GM12874 (cell line): ENCODE results near the gene VAPB.

Experiments
- TF ChIP-seq, protein P1 (sequence below): IDR thresholded peaks from 2 replicates; pipeline ENCODE4 v1.5.1; 2011; ENCODE audit warnings: low read depth, mild to moderate bottlenecking, control low read depth, low read length, moderate library complexity; ENCODE audit not compliant: insufficient read depth

VAPB gene

GRCh38 chr20:58497076-58497641, 108.1 kb downstream of the VAPB start:
- TF ChIP-seq, protein P1, sequence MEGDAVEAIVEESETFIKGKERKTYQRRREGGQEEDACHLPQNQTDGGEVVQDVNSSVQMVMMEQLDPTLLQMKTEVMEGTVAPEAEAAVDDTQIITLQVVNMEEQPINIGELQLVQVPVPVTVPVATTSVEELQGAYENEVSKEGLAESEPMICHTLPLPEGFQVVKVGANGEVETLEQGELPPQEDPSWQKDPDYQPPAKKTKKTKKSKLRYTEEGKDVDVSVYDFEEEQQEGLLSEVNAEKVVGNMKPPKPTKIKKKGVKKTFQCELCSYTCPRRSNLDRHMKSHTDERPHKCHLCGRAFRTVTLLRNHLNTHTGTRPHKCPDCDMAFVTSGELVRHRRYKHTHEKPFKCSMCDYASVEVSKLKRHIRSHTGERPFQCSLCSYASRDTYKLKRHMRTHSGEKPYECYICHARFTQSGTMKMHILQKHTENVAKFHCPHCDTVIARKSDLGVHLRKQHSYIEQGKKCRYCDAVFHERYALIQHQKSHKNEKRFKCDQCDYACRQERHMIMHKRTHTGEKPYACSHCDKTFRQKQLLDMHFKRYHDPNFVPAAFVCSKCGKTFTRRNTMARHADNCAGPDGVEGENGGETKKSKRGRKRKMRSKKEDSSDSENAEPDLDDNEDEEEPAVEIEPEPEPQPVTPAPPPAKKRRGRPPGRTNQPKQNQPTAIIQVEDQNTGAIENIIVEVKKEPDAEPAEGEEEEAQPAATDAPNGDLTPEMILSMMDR = no peak

GRCh38 chr20:58497724-58498469, 108.9 kb downstream of the VAPB start:
- TF ChIP-seq, protein P1 = no peak

- TF ChIP-seq, protein P1 = no peak
Observed at GRCh38 chr20:58498470-58499068, 109.5 kb downstream of the VAPB start.

DNA sequence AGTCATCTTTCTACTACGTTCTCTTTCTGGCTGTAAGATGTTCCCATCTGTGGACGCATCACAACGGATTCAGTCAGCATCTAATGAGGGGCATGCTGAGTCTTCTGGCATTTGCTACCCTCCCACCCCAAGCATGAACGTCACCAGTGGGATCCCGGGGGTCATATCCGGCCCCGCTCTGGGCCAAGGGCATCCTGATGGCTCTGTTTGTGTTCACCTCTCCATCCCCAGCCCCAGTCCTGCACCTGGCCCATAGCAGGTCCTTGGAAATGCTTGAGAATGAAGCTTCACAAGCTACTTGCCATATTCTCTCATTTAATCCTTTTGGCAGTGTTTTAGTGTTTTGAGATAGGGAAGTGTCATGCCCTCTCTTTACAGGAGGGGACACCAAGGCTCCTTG, 111.2 kb downstream of the VAPB start:
- TF ChIP-seq, protein P1 = no peak
